ENCODE data around the gene MORN5.

DNA sequence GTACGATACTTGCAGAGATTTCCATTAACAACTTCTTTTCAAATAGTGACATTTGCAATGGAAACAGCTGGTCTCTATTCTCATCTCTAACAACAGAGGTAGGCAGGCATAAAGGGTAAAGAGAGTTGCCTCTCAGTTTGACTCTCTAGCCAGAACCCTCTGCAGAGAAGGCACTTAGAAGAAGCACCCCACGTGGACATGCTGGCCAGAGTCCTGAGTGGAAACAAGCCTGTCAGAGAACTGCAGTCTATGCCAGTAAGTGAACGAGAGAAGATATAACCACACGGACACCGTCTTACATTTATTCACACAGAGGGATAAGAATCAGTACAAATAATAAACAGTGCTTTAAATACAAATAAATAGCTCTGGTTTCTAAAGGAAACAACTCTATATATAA, 80.0 kb downstream of the MORN5 start:
- TF ChIP-seq, protein P1, sequence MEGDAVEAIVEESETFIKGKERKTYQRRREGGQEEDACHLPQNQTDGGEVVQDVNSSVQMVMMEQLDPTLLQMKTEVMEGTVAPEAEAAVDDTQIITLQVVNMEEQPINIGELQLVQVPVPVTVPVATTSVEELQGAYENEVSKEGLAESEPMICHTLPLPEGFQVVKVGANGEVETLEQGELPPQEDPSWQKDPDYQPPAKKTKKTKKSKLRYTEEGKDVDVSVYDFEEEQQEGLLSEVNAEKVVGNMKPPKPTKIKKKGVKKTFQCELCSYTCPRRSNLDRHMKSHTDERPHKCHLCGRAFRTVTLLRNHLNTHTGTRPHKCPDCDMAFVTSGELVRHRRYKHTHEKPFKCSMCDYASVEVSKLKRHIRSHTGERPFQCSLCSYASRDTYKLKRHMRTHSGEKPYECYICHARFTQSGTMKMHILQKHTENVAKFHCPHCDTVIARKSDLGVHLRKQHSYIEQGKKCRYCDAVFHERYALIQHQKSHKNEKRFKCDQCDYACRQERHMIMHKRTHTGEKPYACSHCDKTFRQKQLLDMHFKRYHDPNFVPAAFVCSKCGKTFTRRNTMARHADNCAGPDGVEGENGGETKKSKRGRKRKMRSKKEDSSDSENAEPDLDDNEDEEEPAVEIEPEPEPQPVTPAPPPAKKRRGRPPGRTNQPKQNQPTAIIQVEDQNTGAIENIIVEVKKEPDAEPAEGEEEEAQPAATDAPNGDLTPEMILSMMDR (IDR thresholded peaks at IDR 0.05): no peak
- TF ChIP-seq POLR2A (IDR thresholded peaks at IDR 0.05): no peak
- no peak for TF ChIP-seq POLR2AphosphoS5 (IDR thresholded peaks at IDR 0.05)
